Panc1 (cell line): ENCODE results near the gene KPNA4.

Experiments used
- CTCF ChIP-seq: fragments of 450-650 bp; IDR thresholded peaks from 2 replicates; pipeline ENCODE4 v1.5.1; 2017; ENCODE audit warnings: mild to moderate bottlenecking
- POLR2AphosphoS5 ChIP-seq: IDR thresholded peaks from 2 replicates; pipeline ENCODE4 v1.6.1; 2012; ENCODE audit warnings: mild to moderate bottlenecking, low read depth, low read length, moderate library complexity

GRCh38 chr3:160501325-160501724 lies 64.0 kb downstream of the KPNA4 start:
- no peak for TF ChIP-seq CTCF
- no peak for TF ChIP-seq POLR2AphosphoS5
